Ovary (tissue), 3 donors: ENCODE results near the gene LIMCH1.

Experiments used
- POLR2A ChIP-seq: fragments of 450-650 bp; IDR thresholded peaks from one replicate; pipeline ENCODE4 v1.6.1; 2017; ENCODE audit warnings: antibody characterized with exemption, mild to moderate bottlenecking, moderate library complexity
- TF ChIP-seq, protein P1 (sequence below), 3 donors: fragments of 450-650 bp in 2 of 3; fragments of 200-600 bp in 1 of 3; IDR thresholded peaks; one replicate each; pipeline versions ENCODE4 v1.5.1 to v1.8.0; 2016 to 2022; ENCODE audit warnings: antibody characterized with exemption in 3 of 3, mild to moderate bottlenecking in 1 of 3
- donor health status: DM: no; HTN: no; CAD: no.

- TF ChIP-seq, protein P1, sequence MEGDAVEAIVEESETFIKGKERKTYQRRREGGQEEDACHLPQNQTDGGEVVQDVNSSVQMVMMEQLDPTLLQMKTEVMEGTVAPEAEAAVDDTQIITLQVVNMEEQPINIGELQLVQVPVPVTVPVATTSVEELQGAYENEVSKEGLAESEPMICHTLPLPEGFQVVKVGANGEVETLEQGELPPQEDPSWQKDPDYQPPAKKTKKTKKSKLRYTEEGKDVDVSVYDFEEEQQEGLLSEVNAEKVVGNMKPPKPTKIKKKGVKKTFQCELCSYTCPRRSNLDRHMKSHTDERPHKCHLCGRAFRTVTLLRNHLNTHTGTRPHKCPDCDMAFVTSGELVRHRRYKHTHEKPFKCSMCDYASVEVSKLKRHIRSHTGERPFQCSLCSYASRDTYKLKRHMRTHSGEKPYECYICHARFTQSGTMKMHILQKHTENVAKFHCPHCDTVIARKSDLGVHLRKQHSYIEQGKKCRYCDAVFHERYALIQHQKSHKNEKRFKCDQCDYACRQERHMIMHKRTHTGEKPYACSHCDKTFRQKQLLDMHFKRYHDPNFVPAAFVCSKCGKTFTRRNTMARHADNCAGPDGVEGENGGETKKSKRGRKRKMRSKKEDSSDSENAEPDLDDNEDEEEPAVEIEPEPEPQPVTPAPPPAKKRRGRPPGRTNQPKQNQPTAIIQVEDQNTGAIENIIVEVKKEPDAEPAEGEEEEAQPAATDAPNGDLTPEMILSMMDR (IDR thresholded peaks at IDR 0.05) = no peak
- no peak for TF ChIP-seq POLR2A
Measured at GRCh38 chr4:41728573-41728913, 190.6 kb downstream of the LIMCH1 start.
